HEK293 (cell line): ENCODE measurements around the gene LSM2.
A peak's percentile ranks its signal among the peaks of the same experiment; 100 is the strongest.

ENCODE experiments used
- CTCF ChIA-PET: fragments of 350-600 bp; formaldehyde crosslinking; extraction: SDS; loops from one replicate; lab custom pipeline; 2021; ENCODE audit warnings: antibody characterized with exemption; lab: Yijun Ruan, JAX
- POLR2A ChIA-PET: fragments of 300-600 bp; formaldehyde crosslinking; extraction: SDS; loops from one replicate; lab custom pipeline; 2020; ENCODE audit warnings: antibody characterized with exemption, inconsistent platforms; lab: Yijun Ruan, JAX
- H3K27ac ChIP-seq: fragments of 200-500 bp; sonication (Bioruptor generic); 2 replicates; pipeline ENCODE4 v1.5.1; 2014; ENCODE audit warnings: low read depth, low read length, control low read depth, inconsistent platforms; ENCODE audit errors: extremely low read depth
- H3K36me3 ChIP-seq, 2 experiments: fragments of 200-500 bp in 1 of 2; sonication (Bioruptor generic) in 1 of 2; 1 replicate in 1 of 2; 2 replicates in 1 of 2; pipeline ENCODE4 v1.5.1; 2014 to 2017; ENCODE audit warnings: inconsistent platforms in 2 of 2, low read length in 2 of 2; ENCODE audit not compliant: control insufficient read depth in 2 of 2, insufficient read depth in 1 of 2
- H3K4me1 ChIP-seq: fragments of 200-500 bp; sonication (Bioruptor generic); 2 replicates; pipeline ENCODE4 v1.5.1; 2014; ENCODE audit warnings: mild to moderate bottlenecking, low read length, inconsistent platforms; ENCODE audit not compliant: control insufficient read depth, insufficient read depth
- H3K4me3 ChIP-seq: 2 replicates; pipeline ENCODE4 v1.5.1; 2011; ENCODE audit warnings: low read depth, mild to moderate bottlenecking, control low read depth, low read length, moderate library complexity
- H3K9me3 ChIP-seq: fragments of 200-500 bp; sonication (Bioruptor generic); 2 replicates; pipeline ENCODE4 v1.5.1; 2014; ENCODE audit warnings: low read depth, low read length, inconsistent platforms; ENCODE audit not compliant: control insufficient read depth, insufficient read depth
- CTCF ChIP-seq: fragments of 450-650 bp; formaldehyde crosslinking; IDR thresholded peaks from 2 replicates; pipeline ENCODE4 v1.5.1; 2016; ENCODE audit warnings: missing biosample characterization, missing genetic modification characterization
- TSHZ1 ChIP-seq: fragments of 450-650 bp; formaldehyde crosslinking; IDR thresholded peaks from 2 replicates; pipeline ENCODE4 v1.5.1; 2016; ENCODE audit warnings: missing biosample characterization, missing genetic modification characterization, borderline replicate concordance
- ZBTB17 ChIP-seq: fragments of 450-650 bp; formaldehyde crosslinking; IDR thresholded peaks from 2 replicates; pipeline ENCODE4 v1.5.1; 2016; ENCODE audit warnings: missing biosample characterization, missing genetic modification characterization
- ZBTB48 ChIP-seq: fragments of 450-650 bp; formaldehyde crosslinking; IDR thresholded peaks from 2 replicates; pipeline ENCODE4 v1.5.1; 2016; ENCODE audit warnings: missing biosample characterization, missing genetic modification characterization
- ZBTB49 ChIP-seq: fragments of 450-650 bp; formaldehyde crosslinking; IDR thresholded peaks from 2 replicates; pipeline ENCODE4 v1.5.1; 2016; ENCODE audit warnings: missing biosample characterization, missing genetic modification characterization, low read depth
- ZNF133 ChIP-seq: fragments of 450-650 bp; formaldehyde crosslinking; IDR thresholded peaks from 2 replicates; pipeline ENCODE4 v1.5.1; 2016; ENCODE audit warnings: missing biosample characterization, missing genetic modification characterization
- ZNF175 ChIP-seq: fragments of 450-650 bp; formaldehyde crosslinking; IDR thresholded peaks from 2 replicates; pipeline ENCODE4 v1.5.1; 2016; ENCODE audit warnings: missing biosample characterization, missing genetic modification characterization
- ZNF354C ChIP-seq: fragments of 450-650 bp; formaldehyde crosslinking; IDR thresholded peaks from 2 replicates; pipeline ENCODE4 v1.5.1; 2016; ENCODE audit warnings: missing biosample characterization, missing genetic modification characterization, low read depth, borderline replicate concordance
- ZNF362 ChIP-seq: fragments of 450-650 bp; formaldehyde crosslinking; IDR thresholded peaks from 2 replicates; pipeline ENCODE4 v1.5.1; 2016; ENCODE audit warnings: missing biosample characterization, missing genetic modification characterization
- ZNF449 ChIP-seq: fragments of 450-650 bp; formaldehyde crosslinking; IDR thresholded peaks from 2 replicates; pipeline ENCODE4 v1.5.1; 2017; ENCODE audit warnings: missing biosample characterization, mild to moderate bottlenecking, missing genetic modification characterization, moderate library complexity
- ZNF639 ChIP-seq: fragments of 450-650 bp; formaldehyde crosslinking; IDR thresholded peaks from 2 replicates; pipeline ENCODE4 v1.5.1; 2016; ENCODE audit warnings: missing biosample characterization, missing genetic modification characterization
- ZNF701 ChIP-seq: fragments of 450-650 bp; formaldehyde crosslinking; IDR thresholded peaks from 2 replicates; pipeline ENCODE4 v1.5.1; 2016; ENCODE audit warnings: missing biosample characterization, missing genetic modification characterization

The LSM2 gene

GRCh38 chr6:31791324-31792089 is 15.3 kb downstream of the LSM2 start (continued):
- TF ChIP-seq TSHZ1 (tag by site-specific recombination) (no peak), ZNF354C (tag by site-specific recombination) (no peak), ZBTB17 (peak; percentile 81), CTCF (tag by site-specific recombination) (peak; percentile 71)

GRCh38 chr6:31785475-31785874 is 21.3 kb downstream of the LSM2 start:
- TF ChIP-seq ZBTB49 (tag by site-specific recombination) (no peak), ZNF133 (tag by site-specific recombination) (no peak), ZNF449 (no peak), ZBTB48 (no peak), ZNF362 (tag by site-specific recombination) (no peak), ZNF701 (tag by site-specific recombination) (no peak), ZNF175 (tag by site-specific recombination) (no peak), ZNF639 (tag by site-specific recombination) (no peak)
- TF ChIP-seq, all 188 proteins: peak for 0
- CTCF ChIA-PET: interaction anchor here (1.2 to 1.9 kb wide), 2 partner anchors 10 to 16 kb away, joined by 6 to 10 read pairs; partner anchors contain the start of gene VARS1
- no peak overlapping the region for H3K27ac ChIP-seq
- POLR2A ChIA-PET: interaction anchor here (0.5 to 1.2 kb wide), 4 partner anchors 8 to 50 kb away, joined by 3 to 4 read pairs (median 3); partner anchors contain the start of genes LSM2 and VWA7
- H3K4me3 ChIP-seq: no peak overlapping the region
- H3K36me3 ChIP-seq: peaks cover 20 to 67% of the 10 kb centered on the region in 2 experiments
- no peaks in the 10 kb centered on the region for H3K4me1 ChIP-seq
- no peaks in the 10 kb centered on the region for H3K9me3 ChIP-seq
